Measurements from ENCODE around the gene ENPP1. TPM values are rescaled to one million over a fixed set of nuclear protein-coding genes. Genes with fewer than 3 reads are reported as not detected.

Gene ENPP1
- total RNA-seq, 1 donor from 2014 or later: 13.4 TPM

GRCh38 chr6:131821010-131821807, 13.4 kb downstream of the ENPP1 start:
- DNase-seq (ENCODE audit: low spot score) (no peak), ATAC-seq (no peak)
- intact Hi-C loops (cut with DNase I): no loop called here

GRCh38 chr6:131822119-131822518, 14.3 kb downstream of the ENPP1 start:
- DNase-seq (ENCODE audit: low spot score): no peak
- intact Hi-C loops (cut with DNase I): no loop called here
- ATAC-seq: no peak

- no peak for ATAC-seq
These were observed 15.6 kb downstream of the ENPP1 start for GRCh38 chr6:131823276-131823902.

GRCh38 chr6:131825946-131826345, 18.1 kb downstream of the ENPP1 start:
- ATAC-seq: no peak
- DNase-seq (ENCODE audit: low spot score): no peak
- intact Hi-C loops (cut with DNase I): no loop called here

More at GRCh38 chr6:131823276-131823902, 15.6 kb downstream of the ENPP1 start:
- intact Hi-C loops (cut with DNase I): no loop called here
- no peak for DNase-seq (ENCODE audit: low spot score)

GRCh38 chr6:131828080-131828479, 20.3 kb downstream of the ENPP1 start:
- DNase-seq (ENCODE audit: low spot score) (no peak), ATAC-seq (peak; percentile 77)
- intact Hi-C loops (cut with DNase I): no loop called here

- intact Hi-C loops (cut with DNase I): no loop called here
- DNase-seq (ENCODE audit: low spot score) (no peak), ATAC-seq (peak; percentile 35)
These were observed 21.1 kb downstream of the ENPP1 start for GRCh38 chr6:131828951-131829350.

- intact Hi-C loops (cut with DNase I): no loop called here
- DNase-seq (ENCODE audit: low spot score) (no peak), ATAC-seq (peak; percentile 88)
These were observed 23.6 kb downstream of the ENPP1 start for GRCh38 chr6:131831392-131831791.

GRCh38 chr6:131831886-131832285, 24.1 kb downstream of the ENPP1 start:
- DNase-seq (ENCODE audit: low spot score) (no peak), ATAC-seq (no peak)
- intact Hi-C loops (cut with DNase I): no loop called here

GRCh38 chr6:131832363-131832762, 24.5 kb downstream of the ENPP1 start:
- intact Hi-C loops (cut with DNase I): no loop called here
- DNase-seq (ENCODE audit: low spot score) (no peak), ATAC-seq (no peak)

GRCh38 chr6:131838051-131838450, 30.2 kb downstream of the ENPP1 start:
- DNase-seq (ENCODE audit: low spot score) (no peak), ATAC-seq (no peak)
- intact Hi-C loops (cut with DNase I): no loop called here

- ATAC-seq (no peak), DNase-seq (ENCODE audit: low spot score) (no peak)
- intact Hi-C loops (cut with DNase I): no loop called here
These were observed 31.6 kb downstream of the ENPP1 start for GRCh38 chr6:131839388-131839787.

GRCh38 chr6:131840441-131840840, 32.6 kb downstream of the ENPP1 start:
- intact Hi-C loops (cut with DNase I): no loop called here
- DNase-seq (ENCODE audit: low spot score): no peak
- no peak for ATAC-seq

- intact Hi-C loops (cut with DNase I): no loop called here
- DNase-seq (ENCODE audit: low spot score) (no peak), ATAC-seq (no peak)
These were observed 33.2 kb downstream of the ENPP1 start for GRCh38 chr6:131840936-131841583.

GRCh38 chr6:131843768-131844167, 35.9 kb downstream of the ENPP1 start:
- no peak for ATAC-seq
- no peak for DNase-seq (ENCODE audit: low spot score)
- intact Hi-C loops (cut with DNase I): no loop called here

- ATAC-seq (no peak), DNase-seq (ENCODE audit: low spot score) (no peak)
- intact Hi-C loops (cut with DNase I): no loop called here
These were observed 36.5 kb downstream of the ENPP1 start for GRCh38 chr6:131844243-131844841.

- no peak for DNase-seq (ENCODE audit: low spot score)
- intact Hi-C loops (cut with DNase I): no loop called here
- ATAC-seq: no peak
These were observed 38.3 kb downstream of the ENPP1 start for GRCh38 chr6:131846023-131846663.

GRCh38 chr6:131846905-131847304, 39.1 kb downstream of the ENPP1 start:
- ATAC-seq (no peak), DNase-seq (ENCODE audit: low spot score) (no peak)
- intact Hi-C loops (cut with DNase I): no loop called here

- ATAC-seq: no peak
- no peak for DNase-seq (ENCODE audit: low spot score)
- intact Hi-C loops (cut with DNase I): no loop called here
These were observed 42.0 kb downstream of the ENPP1 start for GRCh38 chr6:131849799-131850198.

GRCh38 chr6:131851049-131851769, 43.4 kb downstream of the ENPP1 start:
- intact Hi-C loops (cut with DNase I): no loop called here
- ATAC-seq (no peak), DNase-seq (ENCODE audit: low spot score) (no peak)

Measured in sciatic nerve (tissue), 2 donors.